ENCODE results near the gene SPAG7. TPM values are rescaled to one million over a fixed set of nuclear protein-coding genes. Genes with fewer than 3 reads are reported as not detected.
A peak's percentile ranks its signal among the peaks of the same experiment; 100 is the strongest.

SPAG7 gene
- total RNA-seq, 2 donors from 2014 or later, result 51.4 to 71.9 TPM

DNA sequence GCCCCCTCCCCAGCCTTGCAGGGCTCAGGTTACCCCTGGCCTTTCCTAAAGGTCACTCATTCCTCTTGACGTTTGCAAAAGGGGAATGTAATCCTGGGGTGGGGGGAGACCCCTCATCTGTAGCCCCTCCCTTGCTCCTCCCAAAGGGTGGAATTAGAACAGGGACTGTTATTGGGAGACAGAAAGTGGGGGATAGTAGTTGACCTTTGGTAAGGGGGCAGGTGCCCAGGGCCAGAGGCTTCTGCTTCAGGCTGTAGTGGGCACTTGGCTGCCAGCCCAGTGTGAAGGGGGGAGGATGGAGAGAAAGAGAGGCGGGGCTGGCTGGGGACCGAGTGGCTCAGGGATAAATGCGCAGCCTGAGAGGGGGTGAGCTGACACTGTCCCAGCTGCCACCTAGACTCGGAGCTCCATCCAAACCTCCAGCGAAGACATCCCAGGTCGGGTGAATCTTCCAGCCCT, 16.8 kb downstream of the SPAG7 start, which contains the start of gene ENO3:
ENO3 (plus strand) TSS at position 374 of the 459 bp plus-strand sequence. CDS start 711 bp downstream, outside the sequence.
- DNase-seq (ENCODE audit: low spot score), result no peak
- peak within 1 kb of the TSS; percentile 89 for H3K4me3 Mint-ChIP-seq
- ATAC-seq, result no peak
- H3K4me1 Mint-ChIP-seq (ENCODE audit: low read depth in 2 of 2), result peaks cover 27 to 31% of the 10 kb centered on the region in 2 donors
- no peaks in the 10 kb centered on the region for H3K9me3 Mint-ChIP-seq
- no peaks in the 10 kb centered on the region for H3K27me3 Mint-ChIP-seq
- H3K27ac Mint-ChIP-seq, result peak within 1 kb of the TSS; percentile 78 to 96
- peaks cover 13% of the 10 kb centered on the region for H3K36me3 Mint-ChIP-seq

DNA sequence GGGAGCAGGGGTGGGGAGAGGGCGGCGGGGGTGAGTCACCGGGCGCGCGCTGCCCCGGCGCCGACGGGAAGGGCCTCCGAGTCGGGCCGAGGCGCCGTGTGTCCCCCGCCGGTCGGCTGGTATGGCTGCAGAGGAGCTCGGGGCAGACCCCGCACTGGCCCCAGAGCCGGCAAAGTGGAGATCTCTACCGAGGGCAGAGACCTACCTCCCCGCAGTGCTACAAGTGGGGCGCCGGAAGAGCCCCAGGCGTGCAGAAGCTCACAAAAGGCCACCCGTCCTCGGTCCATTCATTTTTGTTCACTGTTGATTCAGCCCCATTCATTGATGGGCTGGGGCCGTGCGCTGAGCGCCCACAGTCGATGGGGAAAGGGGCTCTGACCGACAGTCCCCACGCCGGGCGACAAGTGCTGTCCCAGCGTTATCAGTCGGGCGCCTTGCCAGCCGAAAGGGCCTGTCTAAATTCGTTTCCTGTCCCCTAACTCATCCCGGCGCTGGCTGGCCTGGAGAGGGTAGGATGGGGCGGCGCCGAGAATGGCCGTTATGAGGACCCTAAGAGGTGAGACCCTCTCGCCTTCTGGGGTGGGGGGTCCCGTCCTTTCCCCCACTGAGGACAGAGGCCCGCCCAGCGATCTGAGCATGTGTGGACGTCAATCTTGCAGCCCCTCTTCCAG, 17.4 kb downstream of the SPAG7 start:
- no peaks in the 10 kb centered on the region for H3K27me3 Mint-ChIP-seq
- peak overlapping the region; percentile 89 for H3K4me3 Mint-ChIP-seq
- peak overlapping the region; percentile 78 to 96 for H3K27ac Mint-ChIP-seq
- ATAC-seq (peak; percentile 25 to 31), DNase-seq (ENCODE audit: low spot score) (no peak)
- peaks cover 19% of the 10 kb centered on the region for H3K36me3 Mint-ChIP-seq
- H3K4me1 Mint-ChIP-seq (ENCODE audit: low read depth in 2 of 2), result peaks cover 33 to 36% of the 10 kb centered on the region in 2 donors
- H3K9me3 Mint-ChIP-seq, result no peaks in the 10 kb centered on the region

DNA sequence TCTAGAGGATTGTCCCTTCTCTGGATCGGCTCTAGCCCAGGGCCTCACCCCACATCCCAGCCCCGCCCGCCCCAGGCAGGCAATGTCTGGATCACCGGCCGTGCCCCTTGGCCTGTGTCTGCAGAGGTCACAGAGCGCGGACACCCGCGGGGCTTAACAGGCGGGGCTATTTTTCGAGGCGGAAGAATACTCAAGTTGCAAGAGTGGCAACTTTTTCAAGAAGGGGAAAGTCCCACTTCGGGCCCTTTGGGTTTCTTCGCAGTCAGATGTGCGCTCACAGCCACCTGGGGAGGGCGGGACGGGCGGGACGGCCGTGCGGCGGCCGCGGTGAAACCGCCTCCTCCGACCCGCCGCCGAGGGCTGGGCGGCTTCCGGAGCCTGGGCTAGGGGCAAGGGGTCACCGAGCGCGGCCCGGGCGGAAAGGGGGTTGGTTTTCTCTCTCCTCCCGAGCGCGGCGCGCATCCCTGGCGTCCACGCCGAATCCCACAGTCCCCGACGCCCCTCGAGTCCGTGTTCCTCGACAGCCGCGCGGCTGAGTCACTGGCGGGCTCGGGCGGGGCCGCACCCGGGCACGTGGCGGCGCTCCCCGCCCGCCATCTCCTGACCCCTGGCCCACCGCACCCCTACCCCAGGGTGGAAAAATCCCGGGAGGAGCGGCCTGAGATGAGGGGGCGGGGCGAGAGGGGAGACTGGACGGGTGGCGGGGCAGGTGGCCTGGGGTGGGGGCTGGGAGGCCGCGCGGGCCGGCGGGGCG, 18.1 kb downstream of the SPAG7 start:
- no peaks in the 10 kb centered on the region for H3K9me3 Mint-ChIP-seq
- peaks cover 40 to 44% of the 10 kb centered on the region in 2 donors for H3K4me1 Mint-ChIP-seq (ENCODE audit: low read depth in 2 of 2)
- no peaks in the 10 kb centered on the region for H3K27me3 Mint-ChIP-seq
- peak overlapping the region; percentile 100 for H3K4me3 Mint-ChIP-seq
- peaks cover 25% of the 10 kb centered on the region for H3K36me3 Mint-ChIP-seq
- ATAC-seq (peak; percentile 57 to 63), DNase-seq (ENCODE audit: low spot score) (peak; percentile 90)
- H3K27ac Mint-ChIP-seq, result peak overlapping the region; percentile 96

DNA sequence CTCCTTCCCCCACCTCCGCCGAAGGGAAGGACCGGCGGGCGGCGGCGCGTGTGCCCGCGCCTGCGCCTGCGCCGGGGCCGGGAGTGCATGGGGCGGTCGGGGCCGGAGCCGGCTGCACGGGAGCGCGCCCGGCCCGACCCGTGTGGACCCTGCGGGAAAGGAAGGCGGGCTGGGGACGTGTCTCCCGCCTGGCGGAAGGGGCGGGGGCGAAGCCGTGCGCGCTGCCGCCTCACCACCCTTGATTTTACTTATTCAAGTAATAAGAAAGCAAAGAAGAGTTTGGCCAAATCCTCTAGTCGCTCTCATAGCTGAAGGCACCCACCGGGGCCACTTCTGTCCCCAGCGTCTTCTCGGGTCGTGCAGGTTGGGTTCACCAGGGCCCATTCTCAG, 18.7 kb downstream of the SPAG7 start:
- peaks cover 45 to 49% of the 10 kb centered on the region in 2 donors for H3K4me1 Mint-ChIP-seq (ENCODE audit: low read depth in 2 of 2)
- H3K27me3 Mint-ChIP-seq, result no peaks in the 10 kb centered on the region
- peak; percentile 67 to 77 for ATAC-seq

DNA sequence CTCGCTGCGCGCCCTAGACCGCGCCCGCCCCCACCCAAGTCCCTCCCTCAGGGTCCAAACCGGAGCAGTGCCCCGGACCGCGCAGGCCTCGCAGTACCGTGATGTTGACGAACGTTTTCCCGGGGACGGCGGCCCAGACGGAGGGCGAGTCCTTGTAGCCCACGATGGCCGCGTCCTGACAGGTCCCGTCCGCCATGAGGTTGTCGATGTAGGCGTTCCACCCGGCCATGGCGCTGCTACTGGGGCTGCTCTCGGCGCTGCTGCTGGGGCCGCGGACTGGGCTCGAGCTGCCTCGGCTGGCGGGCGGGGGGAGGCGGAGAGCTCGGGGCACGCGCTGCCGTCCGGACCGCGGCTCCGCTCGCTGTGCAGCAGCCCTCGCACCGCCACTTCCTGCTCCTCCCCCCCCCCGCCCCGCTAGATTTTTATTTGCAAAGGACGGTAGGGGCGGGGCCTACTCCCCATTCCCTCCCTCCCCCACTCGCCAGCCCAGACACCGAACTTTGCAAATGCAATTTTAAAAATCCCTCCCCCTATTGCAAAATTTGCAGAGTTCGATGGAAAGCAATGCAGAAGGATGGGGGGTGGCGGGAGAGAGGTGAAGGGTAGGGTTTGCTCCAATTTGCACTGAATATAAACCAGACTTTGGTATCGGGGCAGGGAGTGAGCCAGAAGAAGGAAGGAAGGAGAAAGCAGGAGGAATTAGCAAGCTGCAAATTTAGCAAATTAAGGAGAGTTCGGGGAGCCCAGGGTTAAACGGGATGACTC, 19.3 kb downstream of the SPAG7 start, which contains the start of gene PFN1:
PFN1 (minus strand) TSS at position 365 of the 765 bp plus-strand sequence; CDS start at position 229, 136 bp downstream.
- peak within 1 kb of the TSS; percentile 100 for H3K4me3 Mint-ChIP-seq
- H3K4me1 Mint-ChIP-seq (ENCODE audit: low read depth in 2 of 2), result peaks cover 47 to 55% of the 10 kb centered on the region in 2 donors
- H3K27me3 Mint-ChIP-seq, result no peaks in the 10 kb centered on the region
- peaks cover 31% of the 10 kb centered on the region for H3K36me3 Mint-ChIP-seq
- peak within 1 kb of the TSS; percentile 96 for H3K27ac Mint-ChIP-seq
- peak; percentile 93 for DNase-seq (ENCODE audit: low spot score)
- ATAC-seq, result peak; percentile 63 to 79
- no peaks in the 10 kb centered on the region for H3K9me3 Mint-ChIP-seq

More for the DNA sequence above, 18.7 kb downstream of the SPAG7 start:
- peaks cover 30% of the 10 kb centered on the region for H3K36me3 Mint-ChIP-seq
- peak overlapping the region; percentile 96 for H3K27ac Mint-ChIP-seq
- no peaks in the 10 kb centered on the region for H3K9me3 Mint-ChIP-seq
- peak overlapping the region; percentile 100 for H3K4me3 Mint-ChIP-seq
- peak; percentile 88 for DNase-seq (ENCODE audit: low spot score)

DNA sequence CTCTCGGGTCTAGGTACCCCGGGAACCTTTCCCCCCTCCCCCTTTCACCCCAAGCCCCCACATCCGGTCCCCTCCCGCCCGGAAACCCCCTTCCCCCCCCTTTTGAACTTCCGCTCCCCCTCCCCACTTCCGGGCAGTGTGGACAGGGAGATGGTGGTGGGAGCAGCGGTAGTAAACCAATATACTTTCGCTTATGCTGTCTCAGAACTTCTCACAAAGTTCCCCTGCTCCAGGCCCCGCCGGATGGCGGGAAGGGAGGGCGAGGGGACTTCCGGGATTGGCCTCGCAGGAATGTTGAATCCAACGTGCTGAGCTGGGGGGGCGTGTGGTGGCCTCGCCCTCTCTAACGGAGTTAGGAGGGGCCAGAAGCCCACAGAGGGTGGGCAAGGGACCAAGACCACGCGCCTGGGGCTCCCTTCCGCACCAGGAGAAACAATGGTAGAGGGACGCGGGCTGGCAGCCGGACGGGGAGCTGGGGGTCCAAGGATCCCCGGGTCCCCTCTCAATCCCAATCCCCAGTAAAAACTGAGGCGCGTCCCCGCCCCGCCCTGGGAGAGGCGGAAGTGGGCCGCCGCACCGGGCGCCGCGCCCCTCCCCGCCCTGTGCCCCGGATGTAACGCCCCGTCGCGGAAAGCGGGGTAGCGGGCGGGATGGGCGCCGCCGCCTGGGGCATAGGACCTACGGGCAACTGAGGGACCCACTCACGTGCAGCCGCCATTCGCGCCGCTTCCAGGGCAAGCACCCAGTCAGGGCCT, 20.0 kb downstream of the SPAG7 start:
- Mint-ChIP-seq H3K27me3 (no peaks in the 10 kb centered on the region), H3K36me3 (peaks cover 36% of the 10 kb centered on the region), H3K4me1 (ENCODE audit: low read depth in 2 of 2) (peaks cover 55 to 63% of the 10 kb centered on the region in 2 donors), H3K4me3 (peak overlapping the region; percentile 100), H3K27ac (peak overlapping the region; percentile 95 to 96), H3K9me3 (no peaks in the 10 kb centered on the region)
- ATAC-seq (peak; percentile 50 to 62), DNase-seq (ENCODE audit: low spot score) (peak; percentile 86)

DNA sequence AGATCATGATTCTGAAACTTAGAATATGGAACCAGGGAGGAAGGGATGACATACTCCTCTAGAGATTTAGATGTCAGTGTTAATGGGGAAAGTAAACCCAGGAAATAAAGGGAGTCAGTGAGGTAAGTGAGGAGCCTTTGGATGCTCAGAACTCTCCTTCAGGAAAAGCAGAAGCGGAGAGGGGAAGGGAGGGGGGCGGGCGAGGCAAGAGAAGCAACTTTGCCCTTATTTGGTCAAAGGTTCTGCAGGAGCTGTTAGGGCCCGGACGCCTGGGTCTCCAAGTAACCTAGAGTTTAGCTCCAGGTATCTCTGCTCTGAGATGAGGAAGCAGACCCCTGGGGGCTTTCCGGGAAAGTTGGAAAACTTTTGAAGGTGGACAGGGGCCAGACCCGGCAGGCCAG, 20.6 kb downstream of the SPAG7 start:
- ATAC-seq, result no peak
- peaks cover 38% of the 10 kb centered on the region for H3K36me3 Mint-ChIP-seq

DNA sequence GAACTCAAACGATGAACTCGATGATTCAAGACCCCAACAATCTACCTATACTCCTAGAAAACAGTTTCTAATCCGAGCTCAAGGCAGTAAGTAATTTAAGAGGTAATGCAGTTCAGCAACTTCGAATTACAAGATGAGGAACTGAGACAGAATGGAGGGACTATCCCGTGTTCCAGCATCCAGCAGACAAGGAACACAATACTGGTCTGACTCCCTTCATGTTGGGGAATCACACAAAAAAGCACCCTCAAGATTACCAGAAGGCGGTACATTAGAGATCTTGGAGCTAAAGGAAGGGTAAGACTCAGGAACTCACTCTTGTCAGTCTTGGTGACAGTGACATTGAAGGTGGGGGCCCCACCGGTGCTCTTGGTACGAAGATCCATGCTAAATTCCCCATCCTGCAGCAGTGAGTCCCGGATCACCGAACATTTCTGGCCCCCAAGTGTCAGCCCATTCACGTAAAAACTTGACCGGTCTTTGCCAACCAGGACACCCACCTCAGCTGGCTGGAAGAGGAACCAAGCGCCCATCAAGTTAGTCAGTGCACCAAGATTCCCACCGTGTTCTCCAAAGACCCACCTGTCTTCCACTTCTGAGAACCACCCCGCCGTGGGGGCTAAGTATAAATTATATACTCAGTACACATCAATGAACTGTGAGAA, 21.2 kb downstream of the SPAG7 start:
- Mint-ChIP-seq H3K4me1 (ENCODE audit: low read depth in 2 of 2) (peaks cover 65 to 74% of the 10 kb centered on the region in 2 donors), H3K9me3 (no peaks in the 10 kb centered on the region), H3K27me3 (no peaks in the 10 kb centered on the region), H3K36me3 (peaks cover 43% of the 10 kb centered on the region), H3K27ac (peak overlapping the region; percentile 95 to 96), H3K4me3 (peak overlapping the region; percentile 100)
- ATAC-seq (no peak), DNase-seq (ENCODE audit: low spot score) (no peak)

More for the DNA sequence above, 20.6 kb downstream of the SPAG7 start:
- peaks cover 59 to 68% of the 10 kb centered on the region in 2 donors for H3K4me1 Mint-ChIP-seq (ENCODE audit: low read depth in 2 of 2)
- H3K27ac Mint-ChIP-seq, result peak overlapping the region; percentile 95 to 96
- no peaks in the 10 kb centered on the region for H3K9me3 Mint-ChIP-seq
- DNase-seq (ENCODE audit: low spot score), result no peak
- no peaks in the 10 kb centered on the region for H3K27me3 Mint-ChIP-seq
- peak overlapping the region; percentile 100 for H3K4me3 Mint-ChIP-seq

DNA sequence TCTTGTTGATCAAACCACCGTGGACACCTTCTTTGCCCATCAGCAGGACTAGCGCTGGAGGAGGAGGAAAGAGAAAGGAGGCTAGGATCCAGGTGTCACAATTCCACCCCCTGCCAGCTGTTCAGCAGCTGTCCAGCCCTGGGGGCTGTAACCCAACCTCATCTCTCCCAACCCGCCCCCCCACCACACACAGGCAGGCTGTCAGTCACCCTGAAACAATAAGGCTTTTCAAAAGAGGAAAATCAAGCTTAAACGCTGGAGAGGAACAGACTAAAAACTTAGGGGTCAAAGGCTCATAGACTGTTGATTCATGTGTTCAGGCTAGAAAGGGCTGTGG, 21.7 kb downstream of the SPAG7 start:
- DNase-seq (ENCODE audit: low spot score) (no peak), ATAC-seq (no peak)
- peaks cover 66 to 74% of the 10 kb centered on the region in 2 donors for H3K4me1 Mint-ChIP-seq (ENCODE audit: low read depth in 2 of 2)
- H3K36me3 Mint-ChIP-seq, result peaks cover 49% of the 10 kb centered on the region
- peak overlapping the region; percentile 100 for H3K4me3 Mint-ChIP-seq
- no peaks in the 10 kb centered on the region for H3K9me3 Mint-ChIP-seq
- H3K27me3 Mint-ChIP-seq, result no peaks in the 10 kb centered on the region
- H3K27ac Mint-ChIP-seq, result peak overlapping the region; percentile 95 to 96

DNA sequence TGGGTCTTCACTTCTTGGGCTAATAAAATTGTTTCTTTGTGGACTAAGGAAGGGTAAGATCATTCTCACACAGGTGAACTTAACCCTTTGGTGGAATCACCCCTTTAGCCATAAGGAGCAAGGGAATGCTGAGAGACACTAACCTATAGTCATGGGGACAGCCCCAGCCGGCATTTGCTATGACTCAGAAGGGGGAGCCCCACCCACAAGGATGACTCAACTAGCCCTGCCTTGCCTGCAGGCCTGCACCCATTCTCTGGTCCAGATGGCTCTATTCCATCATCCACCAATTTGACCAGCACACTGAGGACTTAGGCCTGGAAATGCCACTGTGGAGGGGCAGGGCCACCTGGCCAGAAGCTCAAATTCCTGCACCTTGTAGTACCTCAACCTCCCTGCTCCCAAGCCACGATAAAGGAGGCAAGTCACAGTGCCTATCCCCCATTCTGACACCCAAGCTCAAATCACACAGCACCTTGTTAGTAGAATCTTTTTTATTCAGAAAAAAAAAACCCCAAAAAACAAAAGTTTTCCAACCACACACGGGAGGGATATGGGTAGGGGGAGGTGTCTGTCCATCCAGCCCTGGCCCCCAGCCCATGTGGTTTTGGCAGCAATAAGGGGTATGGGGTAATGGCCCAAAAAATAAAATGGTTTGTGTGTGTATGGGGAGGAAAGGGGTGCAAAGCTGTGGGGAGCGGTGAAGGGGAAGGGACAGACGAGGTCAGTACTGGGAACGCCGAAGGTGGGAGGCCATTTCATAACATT, 22.3 kb downstream of the SPAG7 start:
- Mint-ChIP-seq H3K27me3 (no peaks in the 10 kb centered on the region), H3K4me1 (ENCODE audit: low read depth in 2 of 2) (peaks cover 65 to 73% of the 10 kb centered on the region in 2 donors)
- peak; percentile 94 for DNase-seq (ENCODE audit: low spot score)

DNA sequence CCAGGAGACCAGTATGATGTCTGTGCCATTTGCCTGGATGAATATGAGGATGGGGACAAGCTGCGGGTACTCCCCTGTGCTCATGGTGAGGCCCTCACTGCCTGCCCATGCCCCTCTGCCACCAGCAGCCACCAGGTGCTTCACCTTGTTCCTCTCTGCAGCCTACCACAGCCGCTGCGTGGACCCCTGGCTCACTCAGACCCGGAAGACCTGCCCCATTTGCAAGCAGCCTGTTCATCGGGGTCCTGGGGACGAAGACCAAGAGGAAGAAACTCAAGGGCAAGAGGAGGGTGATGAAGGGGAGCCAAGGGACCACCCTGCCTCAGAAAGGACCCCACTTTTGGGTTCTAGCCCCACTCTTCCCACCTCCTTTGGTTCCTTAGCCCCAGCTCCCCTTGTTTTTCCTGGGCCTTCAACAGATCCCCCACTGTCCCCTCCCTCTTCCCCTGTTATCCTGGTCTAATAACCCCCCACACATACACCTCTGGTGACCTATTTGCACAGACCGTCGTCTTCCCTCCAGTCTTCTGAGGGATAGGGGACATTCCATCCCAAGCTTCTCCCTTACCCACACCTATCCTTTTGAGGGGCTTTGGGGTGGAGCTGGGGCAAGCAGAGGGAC, 23.0 kb downstream of the SPAG7 start:
- H3K4me3 Mint-ChIP-seq, result peak overlapping the region; percentile 100
- no peaks in the 10 kb centered on the region for H3K27me3 Mint-ChIP-seq
- H3K27ac Mint-ChIP-seq, result peak overlapping the region; percentile 95 to 96
- ATAC-seq (no peak), DNase-seq (ENCODE audit: low spot score) (no peak)
- H3K9me3 Mint-ChIP-seq, result no peaks in the 10 kb centered on the region
- H3K36me3 Mint-ChIP-seq, result peaks cover 53% of the 10 kb centered on the region
- peaks cover 63 to 75% of the 10 kb centered on the region in 2 donors for H3K4me1 Mint-ChIP-seq (ENCODE audit: low read depth in 2 of 2)

More for the DNA sequence above, 22.3 kb downstream of the SPAG7 start:
- peak; percentile 48 to 66 for ATAC-seq
- H3K4me3 Mint-ChIP-seq, result peak overlapping the region; percentile 100
- H3K36me3 Mint-ChIP-seq, result peaks cover 53% of the 10 kb centered on the region
- H3K9me3 Mint-ChIP-seq, result no peaks in the 10 kb centered on the region
- peak overlapping the region; percentile 95 to 96 for H3K27ac Mint-ChIP-seq

All from natural killer cell treated with Interleukin-12 subunit alpha and Interleukin-12 subunit beta and Interleukin-15 and Interleukin-18, amount 100 ng/mL, for 72 hours (primary cell).